Duodenal mucosa (tissue), 2 donors: Measurements from ENCODE around the gene PRTN3.
"Not testable (repeated sequence)": the region's sequence is repeated elsewhere in the genome, so short reads cannot be mapped to it uniquely, and the experiment has no call there.

Source experiments
- H3K27ac ChIP-seq: one replicate; pipeline ENCODE4 v1.7.0; 2013; ENCODE audit warnings: low read depth, low read length
- H3K27me3 ChIP-seq, 2 donors: one replicate each; pipeline ENCODE4 v1.7.0; 2013; ENCODE audit warnings: low read length in 2 of 2, control low read depth in 1 of 2; ENCODE audit not compliant: insufficient read depth in 2 of 2, control insufficient read depth in 1 of 2
- H3K36me3 ChIP-seq, 2 donors: one replicate each; pipeline ENCODE4 v1.7.0; 2013; ENCODE audit warnings: low read length in 2 of 2, control low read depth in 1 of 2; ENCODE audit not compliant: insufficient read depth in 2 of 2, control insufficient read depth in 1 of 2
- H3K4me1 ChIP-seq, 2 donors: one replicate each; pipeline ENCODE4 v1.7.0; 2013; ENCODE audit warnings: low read length in 2 of 2, control low read depth in 1 of 2; ENCODE audit not compliant: insufficient read depth in 2 of 2, control insufficient read depth in 1 of 2
- H3K4me3 ChIP-seq, 2 donors: one replicate each; pipeline ENCODE4 v1.7.0; 2013; ENCODE audit warnings: low read length in 2 of 2, low read depth in 1 of 2
- H3K9ac ChIP-seq, 2 donors: one replicate each; pipeline ENCODE4 v1.7.0; 2013; ENCODE audit warnings: low read length in 2 of 2, low read depth in 1 of 2
- H3K9me3 ChIP-seq, 2 donors: one replicate each; pipeline ENCODE4 v1.7.0; 2013; ENCODE audit warnings: low read length in 2 of 2, control low read depth in 1 of 2; ENCODE audit not compliant: control insufficient read depth in 1 of 2

The PRTN3 gene

DNA sequence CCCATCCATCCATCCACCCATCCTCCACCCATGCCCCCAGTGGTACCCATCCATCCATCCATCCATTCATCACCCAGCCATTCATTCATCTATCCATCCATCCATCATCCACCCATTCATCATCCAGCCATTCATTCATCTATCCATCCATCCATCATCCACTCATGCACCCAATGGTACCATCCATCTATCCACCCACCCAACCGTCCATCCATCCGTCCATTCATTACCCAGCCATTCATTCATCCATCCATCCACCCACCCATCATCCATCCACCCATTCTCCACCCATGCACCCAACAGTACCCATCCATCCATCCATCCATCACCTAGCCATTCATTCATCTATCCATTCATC is 24.3 kb upstream of the PRTN3 start:
- no peaks in the 10 kb centered on the region for H3K27me3 ChIP-seq
- H3K4me1 ChIP-seq = no peaks in the 10 kb centered on the region
- peaks cover under 1 to 7% of the 10 kb centered on the region in 2 donors for H3K36me3 ChIP-seq
- no peaks in the 10 kb centered on the region for H3K9me3 ChIP-seq
- H3K27ac ChIP-seq = no peak overlapping the region
- H3K4me3 ChIP-seq = no peak overlapping the region
- H3K9ac ChIP-seq = no peak overlapping the region

DNA sequence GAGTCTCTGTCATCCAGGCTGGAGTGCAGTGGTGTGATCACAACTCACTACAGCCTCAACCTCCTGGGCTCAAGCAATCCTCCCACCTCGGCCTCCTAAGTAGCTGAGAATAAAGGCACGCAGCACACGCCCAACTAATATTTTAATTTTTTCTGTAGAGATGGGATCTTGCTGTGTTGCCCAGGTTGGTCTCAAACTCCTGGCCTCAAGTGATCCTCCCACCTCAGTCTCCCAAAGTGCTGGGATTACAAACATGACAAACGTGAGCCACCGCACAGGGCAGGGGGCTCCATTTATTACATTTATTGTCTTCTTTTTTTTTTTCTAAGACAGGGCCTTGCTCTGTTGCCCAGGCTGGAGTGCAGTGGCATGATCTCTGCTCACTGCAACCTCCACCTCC is 20.6 kb upstream of the PRTN3 start:
- not testable (repeated sequence) for H3K4me1 ChIP-seq, H3K27me3 ChIP-seq, H3K27ac ChIP-seq, H3K36me3 ChIP-seq, H3K4me3 ChIP-seq, H3K9ac ChIP-seq, H3K9me3 ChIP-seq

DNA sequence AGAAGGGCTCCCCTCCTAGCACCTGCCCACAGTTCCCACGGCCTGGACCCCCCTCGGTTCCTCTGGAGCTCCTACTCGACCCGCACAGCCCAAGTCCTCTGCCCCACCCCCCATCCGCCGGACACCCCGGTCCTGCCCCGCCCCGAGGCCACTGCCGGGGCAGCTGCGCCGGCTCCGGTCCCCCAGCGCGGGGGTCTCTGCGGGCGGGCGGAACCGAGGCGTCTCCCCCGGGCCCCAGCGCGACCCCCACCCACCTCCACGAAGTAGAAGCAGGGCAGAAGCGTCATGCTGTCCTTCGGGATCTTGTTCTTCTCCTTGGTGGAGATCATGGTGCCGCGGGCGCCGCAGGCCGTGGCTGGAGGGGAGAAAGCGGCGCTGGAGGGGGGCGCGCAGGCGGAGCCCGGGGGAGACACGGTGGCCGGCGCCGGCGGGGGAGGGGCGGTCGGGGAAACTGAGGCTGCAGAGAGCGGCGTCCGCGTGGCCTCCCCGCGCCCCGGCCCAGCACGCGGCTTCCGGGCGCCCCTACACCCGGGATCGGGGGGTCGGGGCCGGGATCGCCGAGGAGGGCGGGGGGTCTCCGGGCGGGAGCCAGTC is 19.5 kb upstream of the PRTN3 start:
- no peaks in the 10 kb centered on the region for H3K4me1 ChIP-seq

DNA sequence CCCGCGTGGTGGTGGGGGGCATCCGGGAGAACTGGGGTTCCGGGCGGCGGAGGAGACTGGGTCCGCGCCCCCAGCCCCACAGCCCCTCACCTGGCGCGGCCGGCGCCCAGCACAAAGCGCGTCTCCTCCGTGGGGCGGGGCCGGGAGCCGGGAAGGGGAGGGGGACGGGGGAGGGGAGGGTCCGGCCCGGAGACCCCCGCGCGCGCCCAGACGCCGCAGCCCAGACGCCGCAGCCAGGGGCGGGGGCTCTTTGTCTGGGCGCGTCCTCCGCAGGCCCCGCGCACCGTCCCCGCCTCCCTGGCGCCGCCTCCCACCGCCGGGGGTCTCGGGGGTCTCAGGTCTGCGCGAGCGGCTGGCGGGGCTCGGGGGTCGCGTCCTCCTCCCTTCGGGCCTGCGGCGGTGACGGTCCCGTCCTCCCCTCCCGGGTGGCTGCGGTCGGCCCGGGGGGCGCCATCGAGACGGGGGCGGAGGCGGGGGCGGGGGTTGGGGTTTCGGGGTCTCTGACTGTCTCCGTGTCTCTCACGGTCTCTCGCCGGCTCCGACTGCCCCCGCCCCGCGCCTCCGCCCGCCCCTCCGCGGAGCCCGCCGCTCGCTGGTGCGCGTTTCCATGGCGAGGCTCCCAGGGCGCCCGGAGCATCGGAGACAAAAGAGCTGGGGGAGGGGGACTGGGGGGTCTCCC is 18.8 kb upstream of the PRTN3 start, which contains the start of gene PLPPR3:
PLPPR3 (minus strand) TSS at position 131 of the 679 bp plus-strand sequence. CDS start 396 bp downstream, outside the sequence.
- Histone ChIP-seq H3K36me3 (no peaks in the 10 kb centered on the region), H3K27me3 (peaks cover 6 to 7% of the 10 kb centered on the region in 2 donors), H3K4me3 (no peak within 1 kb of the TSS), H3K4me1 (no peaks in the 10 kb centered on the region), H3K9ac (no peak within 1 kb of the TSS), H3K27ac (no peak within 1 kb of the TSS), H3K9me3 (no peaks in the 10 kb centered on the region)

More for the DNA sequence above, 19.5 kb upstream of the PRTN3 start:
- H3K4me3 ChIP-seq = no peak overlapping the region
- H3K9ac ChIP-seq = no peak overlapping the region
- no peak overlapping the region for H3K27ac ChIP-seq
- H3K36me3 ChIP-seq = no peaks in the 10 kb centered on the region
- H3K27me3 ChIP-seq = peaks cover 6 to 7% of the 10 kb centered on the region in 2 donors
- no peaks in the 10 kb centered on the region for H3K9me3 ChIP-seq

DNA sequence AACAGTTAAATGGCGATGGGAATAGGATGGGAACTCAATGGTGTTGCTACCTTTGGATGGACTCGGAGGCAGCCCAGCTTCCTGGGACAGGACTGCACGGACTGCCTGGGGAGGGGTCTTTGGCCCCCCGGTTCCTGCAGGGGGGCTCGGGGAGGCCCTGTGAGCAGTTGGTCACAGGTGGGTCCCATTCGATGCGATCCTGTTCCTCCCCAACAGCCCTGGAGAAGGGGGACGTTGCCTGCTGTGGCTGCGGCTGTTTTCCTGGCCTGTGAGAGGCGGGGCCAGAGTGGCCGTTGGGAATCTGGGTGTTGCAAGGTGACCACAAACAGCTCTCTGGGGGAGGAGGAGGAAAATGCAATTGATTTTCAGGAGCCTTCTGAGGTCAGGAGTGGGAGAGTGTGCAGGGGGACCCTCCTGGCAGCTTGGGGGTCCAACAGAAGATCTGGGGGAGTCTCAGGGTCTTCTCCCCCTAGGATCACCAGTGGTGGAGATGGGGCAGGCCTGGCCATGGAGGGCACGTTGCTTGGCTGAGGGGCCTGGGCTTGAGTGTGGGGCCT is 17.2 kb upstream of the PRTN3 start:
- Histone ChIP-seq H3K9ac (no peak overlapping the region), H3K9me3 (no peaks in the 10 kb centered on the region), H3K27ac (no peak overlapping the region), H3K4me1 (no peaks in the 10 kb centered on the region), H3K27me3 (peaks cover 6 to 13% of the 10 kb centered on the region in 2 donors), H3K36me3 (no peaks in the 10 kb centered on the region), H3K4me3 (no peak overlapping the region)

DNA sequence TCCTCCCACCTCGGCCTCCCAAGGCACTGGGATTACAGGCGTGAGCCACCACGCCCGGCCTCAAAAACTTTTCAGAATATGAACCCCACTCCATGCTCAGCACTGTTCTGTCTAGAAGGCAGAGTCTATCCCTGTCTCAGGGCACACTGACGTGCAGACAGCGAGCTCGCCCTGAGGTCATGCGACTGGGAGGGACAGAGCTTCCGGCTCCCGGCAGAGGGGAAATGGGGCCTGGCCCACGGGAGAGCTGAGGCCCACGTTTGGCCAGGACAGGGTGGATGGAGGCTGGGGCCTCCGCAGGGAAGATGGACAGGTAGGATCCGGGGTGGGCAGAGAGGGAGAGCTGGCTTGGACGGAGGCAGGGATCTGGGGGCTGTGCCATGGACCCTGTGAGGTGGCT is 15.9 kb upstream of the PRTN3 start:
- Histone ChIP-seq H3K9me3 (no peaks in the 10 kb centered on the region), H3K4me3 (no peak overlapping the region), H3K36me3 (no peaks in the 10 kb centered on the region), H3K9ac (no peak overlapping the region), H3K27me3 (peaks cover 6 to 16% of the 10 kb centered on the region in 2 donors), H3K4me1 (no peaks in the 10 kb centered on the region), H3K27ac (no peak overlapping the region)

DNA sequence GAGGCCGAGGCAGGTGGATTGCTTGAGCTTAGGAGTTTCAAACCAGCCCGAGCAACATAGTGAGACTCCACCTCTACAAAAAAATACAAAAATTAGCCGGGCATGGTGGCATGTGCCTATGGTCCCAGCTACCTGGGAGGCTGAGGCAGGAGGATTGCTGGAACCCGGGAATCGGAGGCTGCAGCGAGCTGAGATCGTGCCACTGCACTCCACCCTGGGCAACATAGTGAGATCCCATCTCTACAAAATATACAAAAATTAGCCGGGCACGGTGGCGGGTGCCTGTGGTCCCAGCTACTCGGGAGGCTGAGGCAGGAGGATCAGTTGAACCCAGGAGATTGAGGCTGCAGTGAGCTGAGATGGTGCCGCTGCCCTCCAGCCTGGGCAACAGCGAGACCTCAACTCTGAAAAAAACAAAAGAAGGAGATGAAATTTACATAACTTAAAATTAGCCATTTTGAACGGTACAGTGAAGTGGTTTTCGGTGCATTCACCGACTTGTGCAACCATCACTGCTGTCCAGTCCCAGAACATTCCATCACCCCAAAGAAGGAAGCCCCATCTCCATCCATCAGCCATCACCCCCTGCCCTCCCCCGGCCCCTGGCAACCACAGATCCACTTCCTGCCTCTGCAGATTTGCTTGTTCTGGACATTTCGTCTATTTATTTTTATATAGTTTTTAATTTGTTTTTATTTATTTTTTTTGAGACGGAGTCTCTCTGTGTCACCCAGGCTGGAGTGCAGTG is 14.7 kb upstream of the PRTN3 start:
- no peak overlapping the region for H3K27ac ChIP-seq
- H3K4me1 ChIP-seq = no peaks in the 10 kb centered on the region
- H3K9me3 ChIP-seq = no peaks in the 10 kb centered on the region
- H3K36me3 ChIP-seq = no peaks in the 10 kb centered on the region
- H3K27me3 ChIP-seq = peaks cover 6 to 20% of the 10 kb centered on the region in 2 donors
- no peak overlapping the region for H3K4me3 ChIP-seq
- no peak overlapping the region for H3K9ac ChIP-seq

DNA sequence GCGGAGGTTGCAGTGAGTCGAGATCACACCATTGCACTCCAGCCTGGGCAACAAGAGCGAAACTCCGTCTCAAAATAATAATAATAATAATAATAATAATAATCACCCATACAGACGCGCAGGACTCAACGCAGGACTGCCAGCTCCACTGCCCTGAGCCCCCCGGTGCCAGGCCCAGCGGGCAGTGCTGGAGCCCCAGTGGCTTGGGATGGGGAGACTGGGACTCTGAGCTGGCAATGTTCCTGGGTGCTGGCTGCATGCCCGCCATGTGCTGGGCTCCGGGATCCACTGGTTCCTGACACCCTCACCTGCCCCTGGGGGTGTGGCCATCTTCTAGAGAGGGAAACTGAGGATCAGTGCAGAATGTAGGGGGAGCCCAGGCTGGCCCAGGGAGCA is 13.5 kb upstream of the PRTN3 start:
- Histone ChIP-seq H3K27me3 (peaks cover 6 to 29% of the 10 kb centered on the region in 2 donors), H3K9ac (no peak overlapping the region), H3K27ac (no peak overlapping the region)

DNA sequence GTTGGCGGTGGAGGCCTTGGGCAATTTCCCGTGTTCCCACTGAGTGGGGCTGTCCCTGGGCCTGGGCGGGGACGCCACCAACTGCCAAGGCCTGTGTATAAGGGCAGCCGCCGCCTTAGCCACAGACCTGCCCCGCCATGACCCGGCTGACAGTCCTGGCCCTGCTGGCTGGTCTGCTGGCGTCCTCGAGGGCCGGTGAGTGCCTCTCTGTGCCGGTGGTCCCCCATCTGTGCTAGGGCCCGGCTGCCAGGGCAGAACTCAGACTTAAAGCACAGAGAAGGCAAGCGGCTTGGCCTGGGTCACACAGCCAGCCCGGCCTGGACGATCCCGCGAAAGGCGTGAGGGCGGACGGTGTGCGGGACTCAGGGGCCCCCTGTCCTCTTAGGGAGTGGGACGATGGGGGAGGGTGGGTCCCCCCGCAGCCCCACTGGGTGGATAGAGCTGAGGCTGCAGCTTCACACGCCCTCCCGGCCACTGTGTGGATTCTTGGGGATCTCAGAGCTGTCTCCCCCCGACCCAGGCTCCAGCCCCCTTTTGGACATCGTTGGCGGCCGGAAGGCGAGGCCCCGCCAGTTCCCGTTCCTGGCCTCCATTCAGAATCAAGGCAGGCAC is 13.0 kb upstream of the PRTN3 start, which contains the start of gene AZU1:
AZU1 (plus strand) TSS at position 128 of the 612 bp plus-strand sequence; CDS start at position 138, 10 bp downstream.
- Histone ChIP-seq H3K4me1 (no peaks in the 10 kb centered on the region), H3K27ac (no peak within 1 kb of the TSS), H3K27me3 (peaks cover 6 to 29% of the 10 kb centered on the region in 2 donors)

More for the DNA sequence above, 13.5 kb upstream of the PRTN3 start:
- no peaks in the 10 kb centered on the region for H3K36me3 ChIP-seq
- H3K4me1 ChIP-seq = no peaks in the 10 kb centered on the region
- H3K4me3 ChIP-seq = no peak overlapping the region
- H3K9me3 ChIP-seq = no peaks in the 10 kb centered on the region

More for the DNA sequence above, 13.0 kb upstream of the PRTN3 start, which contains the start of gene AZU1:
- H3K9ac ChIP-seq = no peak within 1 kb of the TSS
- H3K36me3 ChIP-seq = no peaks in the 10 kb centered on the region
- H3K9me3 ChIP-seq = no peaks in the 10 kb centered on the region
- no peak within 1 kb of the TSS for H3K4me3 ChIP-seq
